K562 (cell line): ENCODE results near the gene ZCCHC14. TPM values are rescaled to one million over a fixed set of nuclear protein-coding genes. Genes with fewer than 3 reads are reported as not detected.
A peak's percentile ranks its signal among the peaks of the same experiment; 100 is the strongest.

Experiments used
- ARID4B ChIP-seq: sonication (generic); formaldehyde crosslinking; IDR thresholded peaks from 2 replicates; pipeline ENCODE4 v1.8.0; 2022; ENCODE audit warnings: mild to moderate bottlenecking, missing genetic modification reagents
- CBX3 ChIP-seq, 2 experiments: IDR thresholded peaks; 1 replicate in 1 of 2; 2 replicates in 1 of 2; pipeline ENCODE4 v1.6.1; 2012; ENCODE audit warnings: inconsistent platforms in 2 of 2, low read length in 2 of 2, borderline replicate concordance in 1 of 2, control low read depth in 1 of 2
- E4F1 ChIP-seq: fragments of 250-450 bp; sonication (Bioruptor Pico); IDR thresholded peaks from 2 replicates; pipeline ENCODE4 v1.5.0; 2021; ENCODE audit warnings: mild to moderate bottlenecking, borderline replicate concordance
- EGR1 ChIP-seq: fragments of 450-650 bp; conservative IDR thresholded peaks from 2 replicates; pipeline ENCODE4 v1.6.1; 2017; ENCODE audit warnings: mild to moderate bottlenecking
- EP300 ChIP-seq: IDR thresholded peaks from 2 replicates; pipeline ENCODE4 v1.6.1; 2012; ENCODE audit warnings: low read length, improper control_type of control experiment
- FOS ChIP-seq: IDR thresholded peaks from 3 replicates; pipeline ENCODE4 v1.6.1; 2011; ENCODE audit not compliant: insufficient read length; ENCODE audit errors: extremely low read depth
- FOXA3 ChIP-seq, 2 experiments: fragments of 450-650 bp in 1 of 2; sonication (generic) in 1 of 2; formaldehyde crosslinking; IDR thresholded peaks in 1 of 2; conservative IDR thresholded peaks in 1 of 2; 2 replicates each; pipeline versions ENCODE4 v1.4.0 to v1.8.0; 2020 to 2022; ENCODE audit warnings: mild to moderate bottlenecking in 2 of 2, missing genetic modification reagents in 1 of 2
- KLF16 ChIP-seq: IDR thresholded peaks from 2 replicates; pipeline ENCODE4 v1.6.1; 2016; ENCODE audit warnings: antibody characterized with exemption
- MEF2D ChIP-seq: conservative IDR thresholded peaks from 2 replicates; pipeline ENCODE4 v1.6.1; 2016; ENCODE audit warnings: low read depth, missing genetic modification characterization, missing compliant biosample characterization
- MYC ChIP-seq, 2 experiments: fragments of 250-450 bp in 1 of 2; sonication (Bioruptor Pico) in 1 of 2; IDR thresholded peaks; 2 replicates each; pipeline versions ENCODE4 v1.5.1 to v1.6.1; 2012 to 2021; ENCODE audit warnings: low read depth in 2 of 2, borderline replicate concordance in 1 of 2, improper control_type of control experiment in 1 of 2, low read length in 1 of 2, mild to moderate bottlenecking in 1 of 2, moderate library complexity in 1 of 2
- NUFIP1 ChIP-seq: fragments of 450-650 bp; IDR thresholded peaks from 2 replicates; pipeline ENCODE4 v1.6.1; 2018; ENCODE audit not compliant: partially characterized antibody
- PHF20 ChIP-seq: fragments of 450-650 bp; IDR thresholded peaks from 2 replicates; pipeline ENCODE4 v1.6.1; 2018; ENCODE audit not compliant: partially characterized antibody
- SMC3 ChIP-seq: conservative IDR thresholded peaks from 2 replicates; pipeline ENCODE4 v1.6.1; 2011; ENCODE audit warnings: low read depth, low read length, improper control_type of control experiment; ENCODE audit not compliant: insufficient read depth
- ZNF311 ChIP-seq: fragments of 250-450 bp; sonication (Bioruptor Pico); IDR thresholded peaks from 2 replicates; pipeline ENCODE4 v1.4.0; 2020; ENCODE audit warnings: mild to moderate bottlenecking, moderate library complexity
- polyA plus RNA-seq, 8 experiments: library from polyadenylated mRNA; depleted of rRNA in 4 of 8; stranded (reverse) in 5 of 8; unstranded in 3 of 8; fragments of >200 nt; fragmentation: Nextera tagmentation in 2 of 8; fragmentation: Illumina TruSeq in 1 of 8; extraction: Ambion mirVana in 2 of 8; extraction: Trizol in 1 of 8; gene quantifications; 2 replicates each; pipeline versions ENCODE4 v1.2.1 to v1.2.3, GENCODE V29; 2011 to 2014; ENCODE audit warnings: inconsistent platforms in 1 of 8, missing spikeins in 1 of 8
- total RNA-seq, 7 experiments: library from RNA; depleted of rRNA in 6 of 7; stranded (reverse); fragments of >200 nt in 6 of 7; fragmentation: Illumina TruSeq in 2 of 7; extraction: Trizol in 2 of 7; gene quantifications; 2 replicates each; pipeline versions ENCODE4 v1.2.1 to v1.2.3, GENCODE V29; 2011 to 2021; ENCODE audit warnings: low replicate concordance in 1 of 7
- TF ChIP-seq, protein P1 (sequence below): fragments of 150-350 bp; IDR thresholded peaks from 2 replicates; pipeline ENCODE4 v1.6.1; 2014; ENCODE audit warnings: low read depth, mild to moderate bottlenecking, low read length, borderline replicate concordance
- TF ChIP-seq, protein P2 (sequence below): fragments of 200-800 bp; sonication (Bioruptor generic); IDR thresholded peaks from 2 replicates; pipeline ENCODE4 v1.6.1; 2017; ENCODE audit warnings: missing genetic modification characterization, missing compliant biosample characterization

Gene ZCCHC14
- total and polyA plus RNA-seq, 9 of the 15 experiments (the other 6 are each of a cell fraction or from before 2014, with no cell fraction given), result 1.5 to 12.4 (median 2.9) TPM

- TF ChIP-seq E4F1 (CRISPR knock-in tag), result no peak
- 0 out of 2 replicates have a peak, but pooled peaks have one; percentile 9 for TF ChIP-seq EP300
- peak; percentile 57; the same call in 1 of the 2 replicates for TF ChIP-seq MEF2D
- no peak for TF ChIP-seq PHF20
- no peak for TF ChIP-seq EGR1
- no peak for TF ChIP-seq CBX3 (IDR thresholded peaks at IDR 0.05; ENCODE audit: borderline replicate concordance in 1 of 2, low read length in 2 of 2)
- TF ChIP-seq, protein P1, sequence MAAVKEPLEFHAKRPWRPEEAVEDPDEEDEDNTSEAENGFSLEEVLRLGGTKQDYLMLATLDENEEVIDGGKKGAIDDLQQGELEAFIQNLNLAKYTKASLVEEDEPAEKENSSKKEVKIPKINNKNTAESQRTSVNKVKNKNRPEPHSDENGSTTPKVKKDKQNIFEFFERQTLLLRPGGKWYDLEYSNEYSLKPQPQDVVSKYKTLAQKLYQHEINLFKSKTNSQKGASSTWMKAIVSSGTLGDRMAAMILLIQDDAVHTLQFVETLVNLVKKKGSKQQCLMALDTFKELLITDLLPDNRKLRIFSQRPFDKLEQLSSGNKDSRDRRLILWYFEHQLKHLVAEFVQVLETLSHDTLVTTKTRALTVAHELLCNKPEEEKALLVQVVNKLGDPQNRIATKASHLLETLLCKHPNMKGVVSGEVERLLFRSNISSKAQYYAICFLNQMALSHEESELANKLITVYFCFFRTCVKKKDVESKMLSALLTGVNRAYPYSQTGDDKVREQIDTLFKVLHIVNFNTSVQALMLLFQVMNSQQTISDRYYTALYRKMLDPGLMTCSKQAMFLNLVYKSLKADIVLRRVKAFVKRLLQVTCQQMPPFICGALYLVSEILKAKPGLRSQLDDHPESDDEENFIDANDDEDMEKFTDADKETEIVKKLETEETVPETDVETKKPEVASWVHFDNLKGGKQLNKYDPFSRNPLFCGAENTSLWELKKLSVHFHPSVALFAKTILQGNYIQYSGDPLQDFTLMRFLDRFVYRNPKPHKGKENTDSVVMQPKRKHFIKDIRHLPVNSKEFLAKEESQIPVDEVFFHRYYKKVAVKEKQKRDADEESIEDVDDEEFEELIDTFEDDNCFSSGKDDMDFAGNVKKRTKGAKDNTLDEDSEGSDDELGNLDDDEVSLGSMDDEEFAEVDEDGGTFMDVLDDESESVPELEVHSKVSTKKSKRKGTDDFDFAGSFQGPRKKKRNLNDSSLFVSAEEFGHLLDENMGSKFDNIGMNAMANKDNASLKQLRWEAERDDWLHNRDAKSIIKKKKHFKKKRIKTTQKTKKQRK, result no peak
- TF ChIP-seq FOS, result no peak
- TF ChIP-seq FOXA3 (CRISPR knock-in tag; conservative IDR thresholded peaks at IDR 0.05 in 1 of 2, IDR thresholded peaks at IDR 0.05 in 1 of 2), result no peak
- TF ChIP-seq ARID4B (CRISPR knock-in tag), result no peak
- 0 out of 2 replicates have a peak, but pooled peaks have one; percentile 53 for TF ChIP-seq ZNF311
- no peak for TF ChIP-seq SMC3
- no peak for TF ChIP-seq KLF16
- TF ChIP-seq NUFIP1, result no peak
- TF ChIP-seq, protein P2, sequence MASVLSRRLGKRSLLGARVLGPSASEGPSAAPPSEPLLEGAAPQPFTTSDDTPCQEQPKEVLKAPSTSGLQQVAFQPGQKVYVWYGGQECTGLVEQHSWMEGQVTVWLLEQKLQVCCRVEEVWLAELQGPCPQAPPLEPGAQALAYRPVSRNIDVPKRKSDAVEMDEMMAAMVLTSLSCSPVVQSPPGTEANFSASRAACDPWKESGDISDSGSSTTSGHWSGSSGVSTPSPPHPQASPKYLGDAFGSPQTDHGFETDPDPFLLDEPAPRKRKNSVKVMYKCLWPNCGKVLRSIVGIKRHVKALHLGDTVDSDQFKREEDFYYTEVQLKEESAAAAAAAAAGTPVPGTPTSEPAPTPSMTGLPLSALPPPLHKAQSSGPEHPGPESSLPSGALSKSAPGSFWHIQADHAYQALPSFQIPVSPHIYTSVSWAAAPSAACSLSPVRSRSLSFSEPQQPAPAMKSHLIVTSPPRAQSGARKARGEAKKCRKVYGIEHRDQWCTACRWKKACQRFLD (CRISPR knock-in tag), result 0 out of 2 replicates have a peak, but pooled peaks have one; percentile 38
- TF ChIP-seq MYC (IDR thresholded peaks at IDR 0.05; ENCODE audit: low read depth, low read length), result no peak
- no peak; the same call in 1 of the 2 replicates for TF ChIP-seq MYC (CRISPR knock-in tag; IDR thresholded peaks at IDR 0.05; ENCODE audit: borderline replicate concordance, low read depth)
Measured at GRCh38 chr16:87389245-87389644, 103.6 kb downstream of the ZCCHC14 start (continued).
